HG03378 (cell line): Measurements from ENCODE around the gene RETREG3.

Experiments
- ATAC-seq: cut with Tn5 transposase; IDR thresholded peaks from one replicate; pipeline ENCODE4 v1.9.1; 2021; ENCODE audit warnings: mild to moderate bottlenecking, moderate library complexity; ENCODE audit not compliant: unreplicated experiment

Gene RETREG3

GRCh38 chr17:42536372-42537155 lies 72.6 kb downstream of the RETREG3 start:
- ATAC-seq, result peak; percentile 29

- ATAC-seq, result peak; percentile 61
Observed at GRCh38 chr17:42536048-42536371, 73.2 kb downstream of the RETREG3 start, which contains the start of gene NAGLU. NAGLU (plus strand) TSS chr17:42536241; CDS start chr17:42536273, 32 bp downstream.

- ATAC-seq, result peak; percentile 19
Observed at GRCh38 chr17:42535155-42536047, 73.8 kb downstream of the RETREG3 start.

- no peak for ATAC-seq
Observed at GRCh38 chr17:42531455-42532354, 77.5 kb downstream of the RETREG3 start.

GRCh38 chr17:42530952-42531454 lies 78.2 kb downstream of the RETREG3 start:
- ATAC-seq, result no peak
